Gastroesophageal sphincter (tissue), 4 donors: ENCODE results near the gene PROCA1. TPM values are rescaled to one million over a fixed set of nuclear protein-coding genes. Genes with fewer than 3 reads are reported as not detected.

ENCODE experiments used
- ATAC-seq: fragments of 150-250 bp; one replicate; pipeline ENCODE4 v1.9.1; 2016; ENCODE audit warnings: mild to moderate bottlenecking, moderate library complexity
- H3K27ac ChIP-seq, 4 donors: fragments of 200-600 bp; sonication (generic) in 3 of 4; 1 replicate in 3 of 4; 2 replicates in 1 of 4; pipeline ENCODE4 v1.5.1; 2016 to 2019
- H3K27me3 ChIP-seq: fragments of 200-600 bp; sonication (generic); one replicate; pipeline ENCODE4 v1.5.1; 2019
- H3K36me3 ChIP-seq, 2 donors: fragments of 200-600 bp; sonication (generic); one replicate each; pipeline ENCODE4 v1.5.1; 2019; ENCODE audit warnings: control low read depth in 1 of 2
- H3K4me1 ChIP-seq, 3 donors: fragments of 200-600 bp; sonication (generic); 1 replicate in 2 of 3; 2 replicates in 1 of 3; pipeline ENCODE4 v1.5.1; 2016 to 2019; ENCODE audit warnings: control low read depth in 2 of 3
- H3K4me3 ChIP-seq, 2 donors: fragments of 200-600 bp; sonication (generic); one replicate each; pipeline ENCODE4 v1.5.1; 2019; ENCODE audit warnings: mild to moderate bottlenecking in 1 of 2, moderate library complexity in 1 of 2
- H3K9me3 ChIP-seq, 3 donors: fragments of 200-600 bp; sonication (generic); one replicate each; pipeline ENCODE4 v1.5.1; 2017 to 2019; ENCODE audit warnings: control low read depth in 2 of 3
- CTCF ChIP-seq, 4 experiments: fragments of 200-600 bp in 2 of 4; fragments of 450-650 bp in 2 of 4; sonication (generic) in 1 of 4; IDR thresholded peaks; one replicate each; pipeline ENCODE4 v1.5.1; 2017 to 2019; ENCODE audit warnings: antibody characterized with exemption in 4 of 4, mild to moderate bottlenecking in 2 of 4, moderate library complexity in 2 of 4
- EP300 ChIP-seq: sonication (generic); formaldehyde crosslinking; IDR thresholded peaks from one replicate; pipeline ENCODE4 v1.6.1; 2017; ENCODE audit warnings: antibody characterized with exemption, mild to moderate bottlenecking
- POLR2A ChIP-seq, 2 donors: fragments of 450-650 bp; IDR thresholded peaks; one replicate each; pipeline ENCODE4 v1.6.1; 2017; ENCODE audit warnings: antibody characterized with exemption in 2 of 2, mild to moderate bottlenecking in 2 of 2, moderate library complexity in 1 of 2
- POLR2AphosphoS5 ChIP-seq: sonication (generic); formaldehyde crosslinking; IDR thresholded peaks from one replicate; pipeline ENCODE4 v1.6.1; 2017; ENCODE audit warnings: antibody characterized with exemption
- WGBS, 2 donors: methylation state at CpG; one replicate each; pipeline ENCODE4 v1.1.5; 2018; ENCODE audit warnings: low coverage in 1 of 2; 5-methylcytosine and 5-hydroxymethylcytosine counted together
- total RNA-seq, 4 donors: library from RNA; depleted of rRNA; stranded (reverse); fragments of >200 nt; gene quantifications; one replicate each; pipeline ENCODE4 v1.1.0, GENCODE V29; 2016

The PROCA1 gene
- total RNA-seq, 4 donors from 2014 or later = 0.40 to 1.9 (median 1.1) TPM; not detected in 1

- no CpG with 5 or more reads among the region's 70 CpGs for WGBS, 2 donors
These were observed 31.8 kb upstream of the PROCA1 start, which contains the start of gene TRAF4 for GRCh38 chr17:28743243-28744103. TSS of gene TRAF4 (plus strand) at chr17:28744011. CDS start at chr17:28744113, 102 bp downstream.

GRCh38 chr17:28741358-28742349 is 30.0 kb upstream of the PROCA1 start:
- H3K27ac ChIP-seq = no peak overlapping the region

More at GRCh38 chr17:28743243-28744103, 31.8 kb upstream of the PROCA1 start, which contains the start of gene TRAF4:
- peak within 1 kb of the TSS; percentile 49 to 92 (median 89) for H3K27ac ChIP-seq
- no peaks in the 10 kb centered on the region for H3K27me3 ChIP-seq
- peaks cover 0 to 50% (median 15%) of the 10 kb centered on the region in 3 donors for H3K4me1 ChIP-seq
- H3K4me3 ChIP-seq = peak within 1 kb of the TSS; percentile 65 to 79
- TF ChIP-seq CTCF (IDR thresholded peaks at IDR 0.05) = peak in 3 of 4 experiments; percentile 38 to 59 (median 57)
- TF ChIP-seq POLR2AphosphoS5 = no peak
- peak; percentile 70 to 92 for TF ChIP-seq POLR2A (IDR thresholded peaks at IDR 0.05)
- no peaks in the 10 kb centered on the region for H3K9me3 ChIP-seq
- peak; percentile 92 for ATAC-seq
- H3K36me3 ChIP-seq = peaks cover 0 to 15% of the 10 kb centered on the region in 2 donors

GRCh38 chr17:28740406-28741357 is 29.0 kb upstream of the PROCA1 start:
- TF ChIP-seq EP300 (no peak), POLR2AphosphoS5 (no peak), CTCF (IDR thresholded peaks at IDR 0.05) (no peak), POLR2A (IDR thresholded peaks at IDR 0.05) (no peak)
- Histone ChIP-seq H3K27me3 (no peaks in the 10 kb centered on the region), H3K4me3 (no peak overlapping the region), H3K4me1 (peaks cover 0 to 29% (median 9%) of the 10 kb centered on the region in 3 donors), H3K36me3 (no peaks in the 10 kb centered on the region), H3K9me3 (no peaks in the 10 kb centered on the region), H3K27ac (no peak overlapping the region)
- ATAC-seq = no peak
- 50 to 88% methylated on average over 1 to 2 of the region's 10 CpGs for WGBS, 2 donors

More at GRCh38 chr17:28741358-28742349, 30.0 kb upstream of the PROCA1 start:
- 74 to 76% methylated on average over 3 to 11 of the region's 19 CpGs for WGBS, 2 donors
- no peaks in the 10 kb centered on the region for H3K9me3 ChIP-seq
- peaks cover 0 to 39% (median 15%) of the 10 kb centered on the region in 3 donors for H3K4me1 ChIP-seq
- H3K4me3 ChIP-seq = no peak overlapping the region
- no peaks in the 10 kb centered on the region for H3K27me3 ChIP-seq
- TF ChIP-seq EP300 (no peak), POLR2AphosphoS5 (no peak), CTCF (IDR thresholded peaks at IDR 0.05) (no peak), POLR2A (IDR thresholded peaks at IDR 0.05) (no peak)
- H3K36me3 ChIP-seq = no peaks in the 10 kb centered on the region
- ATAC-seq = no peak

DNA sequence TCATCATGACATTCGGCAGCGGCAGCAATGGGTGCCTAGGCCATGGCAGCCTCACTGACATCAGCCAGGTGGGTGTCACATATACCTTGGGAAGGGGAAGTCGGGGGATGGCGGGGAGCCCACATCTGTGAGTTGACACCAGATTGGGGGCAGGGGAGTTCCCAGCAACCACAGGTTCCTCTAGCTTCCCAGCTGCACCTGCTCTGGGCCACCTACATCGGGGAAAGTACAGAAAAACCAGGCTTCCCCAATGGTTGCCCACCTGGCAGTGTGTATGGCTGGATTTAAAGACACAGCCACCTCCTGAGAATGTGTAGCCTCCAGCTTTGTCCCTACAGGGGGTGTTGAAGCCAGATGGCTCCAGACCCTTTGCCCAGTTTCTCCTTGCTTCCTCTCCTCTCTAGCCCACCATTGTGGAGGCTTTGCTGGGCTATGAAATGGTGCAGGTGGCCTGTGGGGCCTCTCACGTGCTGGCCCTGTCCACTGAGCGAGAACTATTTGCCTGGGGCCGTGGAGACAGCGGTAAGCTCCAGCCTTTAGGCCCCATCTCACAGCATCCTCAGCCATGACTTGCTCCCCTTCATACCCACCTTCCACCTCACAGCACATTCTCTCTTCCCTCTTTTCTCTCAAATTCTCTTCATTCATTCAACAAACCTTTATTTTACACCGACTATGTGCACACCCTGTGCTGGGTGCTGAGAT is 27.1 kb upstream of the PROCA1 start:
- peaks cover 0 to 12% (median 0%) of the 10 kb centered on the region in 3 donors for H3K4me1 ChIP-seq
- no peaks in the 10 kb centered on the region for H3K36me3 ChIP-seq
- WGBS, 2 donors = 95% methylated on average over 5 of the region's 10 CpGs
- no peak for ATAC-seq
- H3K4me3 ChIP-seq = no peak overlapping the region
- no peak for TF ChIP-seq EP300
- TF ChIP-seq POLR2A (IDR thresholded peaks at IDR 0.05) = no peak
- no peak for TF ChIP-seq POLR2AphosphoS5
- H3K9me3 ChIP-seq = no peaks in the 10 kb centered on the region
- no peaks in the 10 kb centered on the region for H3K27me3 ChIP-seq
- no peak overlapping the region for H3K27ac ChIP-seq
